ENCODE data around the gene OR2V1. TPM values are rescaled to one million over a fixed set of nuclear protein-coding genes. Genes with fewer than 3 reads are reported as not detected.
"Not testable (repeated sequence)": the region's sequence is repeated elsewhere in the genome, so short reads cannot be mapped to it uniquely, and the experiment has no call there.

The OR2V1 gene
- total RNA-seq, 4 donors from 2014 or later = not detected

- Histone ChIP-seq H3K9me3 (no peaks in the 10 kb centered on the region), H3K36me3 (no peaks in the 10 kb centered on the region), H3K4me1 (peaks cover 0 to 4% of the 10 kb centered on the region in 2 donors), H3K27ac (peak overlapping the region in 1 of 2 donors; percentile 67), H3K27me3 (peaks cover 0 to 15% of the 10 kb centered on the region in 2 donors), H3K4me3 (no peak overlapping the region)
- TF ChIP-seq CTCF (IDR thresholded peaks at IDR 0.05) = no peak
- TF ChIP-seq POLR2A (IDR thresholded peaks at IDR 0.05) = no peak
- intact Hi-C loops (cut with DNase I; ENCODE audit: low total_unique reads) = no loop called here
- no peak for DNase-seq
Observed at GRCh38 chr5:181161534-181162175, 30.7 kb upstream of the OR2V1 start.

GRCh38 chr5:181160755-181161533 lies 30.0 kb upstream of the OR2V1 start:
- peak overlapping the region in 1 of 2 donors; percentile 67 for H3K27ac ChIP-seq

GRCh38 chr5:181160152-181160754 lies 29.3 kb upstream of the OR2V1 start:
- Histone ChIP-seq H3K4me1 (peaks cover 0 to 4% of the 10 kb centered on the region in 2 donors), H3K9me3 (no peaks in the 10 kb centered on the region), H3K4me3 (peak overlapping the region in 1 of 2 donors; percentile 18), H3K27me3 (peaks cover 0 to 15% of the 10 kb centered on the region in 2 donors), H3K36me3 (no peaks in the 10 kb centered on the region), H3K27ac (peak overlapping the region; percentile 13 to 83)
- intact Hi-C loops (cut with DNase I; ENCODE audit: low total_unique reads) = no loop called here
- TF ChIP-seq CTCF (IDR thresholded peaks at IDR 0.05) = no peak
- peak in 1 of 2 donors; percentile 12 for TF ChIP-seq POLR2A (IDR thresholded peaks at IDR 0.05)
- peak; percentile 57 to 67 for DNase-seq

More at GRCh38 chr5:181160755-181161533, 30.0 kb upstream of the OR2V1 start:
- H3K4me1 ChIP-seq; H3K9me3 ChIP-seq; H3K36me3 ChIP-seq; H3K4me3 ChIP-seq; intact Hi-C loops (cut with DNase I; ENCODE audit: low total_unique reads): not testable (repeated sequence)
- H3K27me3 ChIP-seq = peaks cover 0 to 15% of the 10 kb centered on the region in 2 donors
- peak; percentile 54 to 63 for DNase-seq

- intact Hi-C loops (cut with DNase I; ENCODE audit: low total_unique reads) = no loop called here
- Histone ChIP-seq H3K9me3 (no peaks in the 10 kb centered on the region), H3K36me3 (no peaks in the 10 kb centered on the region), H3K4me3 (no peak overlapping the region), H3K4me1 (peaks cover 0 to 4% of the 10 kb centered on the region in 2 donors), H3K27me3 (peaks cover 0 to 14% of the 10 kb centered on the region in 2 donors), H3K27ac (peak overlapping the region; percentile 13 to 83)
- peak; percentile 84 to 86 for DNase-seq
- no peak for TF ChIP-seq POLR2A (IDR thresholded peaks at IDR 0.05)
- peak; percentile 68 to 85 (median 78) for TF ChIP-seq CTCF (IDR thresholded peaks at IDR 0.05)
Observed at GRCh38 chr5:181159286-181160151, 28.6 kb upstream of the OR2V1 start.

- Histone ChIP-seq H3K27me3 (peaks cover 0 to 9% of the 10 kb centered on the region in 2 donors), H3K4me1 (peaks cover 0 to 4% of the 10 kb centered on the region in 2 donors), H3K9me3 (no peaks in the 10 kb centered on the region), H3K4me3 (no peak overlapping the region), H3K36me3 (no peaks in the 10 kb centered on the region), H3K27ac (no peak overlapping the region)
- TF ChIP-seq POLR2A (IDR thresholded peaks at IDR 0.05) = no peak
- intact Hi-C loops (cut with DNase I; ENCODE audit: low total_unique reads) = no loop called here
- DNase-seq = no peak
Observed at GRCh38 chr5:181158869-181159268, 27.9 kb upstream of the OR2V1 start.

Measured in uterus (tissue), 4 donors.